Natural killer cell (primary cell): ENCODE results near the gene C1orf115. TPM values are rescaled to one million over a fixed set of nuclear protein-coding genes. Genes with fewer than 3 reads are reported as not detected.

Source experiments
- ATAC-seq, 3 donors: fragments of 150-1000 bp in 2 of 3; fragments of 200-7000 bp in 1 of 3; cut with Tn5 transposase; 1 replicate in 1 of 3; 2 replicates in 2 of 3; pipeline ENCODE4 v1.10.0; 2021; ENCODE audit warnings: mild to moderate bottlenecking in 2 of 3, moderate library complexity in 2 of 3
- DNase-seq, 2 donors: peaks; one replicate each; pipeline versions ENCODE4 v3.0.0 to v3.0.0-alpha.2; 2013 to 2021; ENCODE audit warnings: mixed read lengths in 1 of 2
- H3K27ac ChIP-seq: one replicate; pipeline ENCODE4 v1.5.1; 2013; ENCODE audit warnings: mild to moderate bottlenecking, low read length
- H3K27me3 ChIP-seq: one replicate; pipeline ENCODE4 v1.6.1; 2013; ENCODE audit warnings: low read length; ENCODE audit not compliant: control insufficient read depth, insufficient read depth
- H3K36me3 ChIP-seq: one replicate; pipeline ENCODE4 v1.6.1; 2013; ENCODE audit warnings: low read length; ENCODE audit not compliant: control insufficient read depth, insufficient read depth
- H3K4me1 ChIP-seq: one replicate; pipeline ENCODE4 v1.6.1; 2013; ENCODE audit warnings: low read length; ENCODE audit not compliant: control insufficient read depth, insufficient read depth
- H3K4me3 ChIP-seq: one replicate; pipeline ENCODE4 v1.5.1; 2013; ENCODE audit warnings: low read length
- H3K9me3 ChIP-seq: one replicate; pipeline ENCODE4 v1.6.1; 2013; ENCODE audit warnings: low read length; ENCODE audit not compliant: control insufficient read depth, insufficient read depth
- H3K27ac Mint-ChIP-seq, 2 donors: one replicate each; pipeline ENCODE4 v1.8.0; 2022; ENCODE audit warnings: mild to moderate bottlenecking in 2 of 2, mixed read lengths in 2 of 2, moderate library complexity in 1 of 2
- H3K27me3 Mint-ChIP-seq, 2 donors: one replicate each; pipeline ENCODE4 v1.8.0; 2022; ENCODE audit warnings: low read depth in 2 of 2, mixed read lengths in 2 of 2
- H3K36me3 Mint-ChIP-seq: one replicate; pipeline ENCODE4 v1.8.0; 2022; ENCODE audit warnings: mixed read lengths
- H3K4me1 Mint-ChIP-seq, 2 donors: one replicate each; pipeline ENCODE4 v1.8.0; 2022; ENCODE audit warnings: mixed read lengths in 2 of 2
- H3K4me3 Mint-ChIP-seq: one replicate; pipeline ENCODE4 v1.8.0; 2022; ENCODE audit warnings: mild to moderate bottlenecking, moderate library complexity, mixed read lengths
- H3K9me3 Mint-ChIP-seq, 2 donors: one replicate each; pipeline ENCODE4 v1.8.0; 2022; ENCODE audit warnings: mixed read lengths in 2 of 2
- WGBS: methylation state at CpG from one replicate; pipeline ENCODE4 v1.1.7; 2013; ENCODE audit warnings: missing lambda C conversion rate; ENCODE audit not compliant: insufficient coverage; 5-methylcytosine and 5-hydroxymethylcytosine counted together
- intact Hi-C: fragments of 100-400 bp; cut with micrococcal nuclease; formaldehyde crosslinking; loops from one replicate; pipeline ENCODE4 v1.14.2; 2022
- total RNA-seq, 4 donors: library from RNA; stranded (reverse); fragments of 120-200 nt in 1 of 4; gene quantifications; one replicate each; pipeline versions ENCODE4 v1.2.3 to v1.2.4, GENCODE V29; 2013 to 2022
- TF ChIP-seq, protein P1 (sequence below): fragments of 200-600 bp; IDR thresholded peaks from one replicate; pipeline ENCODE4 v1.8.0; 2022; ENCODE audit warnings: antibody characterized with exemption

C1orf115 gene
- total RNA-seq, 3 donors from 2014 or later (not counting 1 experiment from before 2014, with no cell fraction given), result 0.33 to 1.3 (median 0.75) TPM

DNA sequence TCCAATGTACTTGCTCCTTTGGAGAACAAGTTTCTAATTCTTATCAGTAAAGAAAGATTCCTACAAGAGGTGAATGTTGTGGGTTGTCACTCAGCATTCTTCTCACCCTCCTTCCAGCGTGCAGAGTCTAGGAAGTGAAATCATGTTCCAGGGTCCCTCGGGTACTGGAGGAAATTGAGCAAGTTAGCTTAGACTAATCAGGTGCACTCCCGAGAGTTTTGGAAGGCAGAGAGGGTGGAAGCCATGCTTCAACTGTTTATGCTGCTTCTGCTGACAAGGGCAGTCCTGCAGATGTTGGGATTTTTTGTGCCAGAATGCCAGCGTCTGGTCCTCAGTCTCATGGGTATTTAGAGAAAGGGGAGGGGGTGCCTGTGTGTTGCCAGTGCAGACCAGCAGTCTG lies 5.3 kb upstream of the C1orf115 start:
- Histone ChIP-seq H3K4me1 (peaks cover 5% of the 10 kb centered on the region), H3K4me3 (no peak overlapping the region), H3K36me3 (no peaks in the 10 kb centered on the region), H3K9me3 (no peaks in the 10 kb centered on the region), H3K27me3 (no peaks in the 10 kb centered on the region), H3K27ac (no peak overlapping the region)
- intact Hi-C loops, result no loop called here
- ATAC-seq (no peak), DNase-seq (no peak)
- Mint-ChIP-seq H3K27me3 (peaks cover 3 to 5% of the 10 kb centered on the region in 2 donors), H3K9me3 (no peaks in the 10 kb centered on the region), H3K4me3 (no peak overlapping the region), H3K27ac (no peak overlapping the region), H3K4me1 (peaks cover 4 to 7% of the 10 kb centered on the region in 2 donors), H3K36me3 (no peaks in the 10 kb centered on the region)
- TF ChIP-seq, protein P1, sequence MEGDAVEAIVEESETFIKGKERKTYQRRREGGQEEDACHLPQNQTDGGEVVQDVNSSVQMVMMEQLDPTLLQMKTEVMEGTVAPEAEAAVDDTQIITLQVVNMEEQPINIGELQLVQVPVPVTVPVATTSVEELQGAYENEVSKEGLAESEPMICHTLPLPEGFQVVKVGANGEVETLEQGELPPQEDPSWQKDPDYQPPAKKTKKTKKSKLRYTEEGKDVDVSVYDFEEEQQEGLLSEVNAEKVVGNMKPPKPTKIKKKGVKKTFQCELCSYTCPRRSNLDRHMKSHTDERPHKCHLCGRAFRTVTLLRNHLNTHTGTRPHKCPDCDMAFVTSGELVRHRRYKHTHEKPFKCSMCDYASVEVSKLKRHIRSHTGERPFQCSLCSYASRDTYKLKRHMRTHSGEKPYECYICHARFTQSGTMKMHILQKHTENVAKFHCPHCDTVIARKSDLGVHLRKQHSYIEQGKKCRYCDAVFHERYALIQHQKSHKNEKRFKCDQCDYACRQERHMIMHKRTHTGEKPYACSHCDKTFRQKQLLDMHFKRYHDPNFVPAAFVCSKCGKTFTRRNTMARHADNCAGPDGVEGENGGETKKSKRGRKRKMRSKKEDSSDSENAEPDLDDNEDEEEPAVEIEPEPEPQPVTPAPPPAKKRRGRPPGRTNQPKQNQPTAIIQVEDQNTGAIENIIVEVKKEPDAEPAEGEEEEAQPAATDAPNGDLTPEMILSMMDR, result no peak
- 47% methylated on average over 4 of the region's 4 CpGs for WGBS

DNA sequence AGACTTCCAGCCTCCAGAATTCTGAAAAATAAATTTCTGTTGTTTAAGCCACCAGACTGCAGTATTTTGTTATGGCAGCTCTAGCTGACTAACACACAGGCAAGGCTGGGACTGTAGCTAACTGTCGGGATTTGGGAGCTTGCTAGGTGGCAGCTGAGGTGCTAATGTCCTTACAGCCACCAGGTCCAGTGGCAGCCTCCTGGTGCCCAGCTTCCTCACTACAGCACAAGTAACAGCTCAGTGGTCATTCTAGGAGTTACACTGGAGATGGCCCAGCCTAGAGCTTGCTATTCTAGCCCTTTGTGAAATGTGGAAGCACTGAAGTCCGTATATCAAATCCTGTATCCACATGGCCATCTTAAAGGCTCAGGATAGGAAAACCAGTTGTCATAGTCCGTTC lies 4.3 kb upstream of the C1orf115 start:
- Mint-ChIP-seq H3K9me3 (no peaks in the 10 kb centered on the region), H3K36me3 (no peaks in the 10 kb centered on the region), H3K27ac (no peak overlapping the region), H3K4me3 (no peak overlapping the region), H3K27me3 (peaks cover 3 to 8% of the 10 kb centered on the region in 2 donors), H3K4me1 (peaks cover 6 to 9% of the 10 kb centered on the region in 2 donors)
- Histone ChIP-seq H3K4me1 (peaks cover 11% of the 10 kb centered on the region), H3K4me3 (no peak overlapping the region), H3K27ac (no peak overlapping the region), H3K36me3 (no peaks in the 10 kb centered on the region), H3K27me3 (peaks cover 4% of the 10 kb centered on the region), H3K9me3 (no peaks in the 10 kb centered on the region)
- 88% methylated on average over 3 of the region's 3 CpGs for WGBS
- ATAC-seq (no peak), DNase-seq (no peak)
- TF ChIP-seq, protein P1, result no peak
- intact Hi-C loops, result no loop called here

DNA sequence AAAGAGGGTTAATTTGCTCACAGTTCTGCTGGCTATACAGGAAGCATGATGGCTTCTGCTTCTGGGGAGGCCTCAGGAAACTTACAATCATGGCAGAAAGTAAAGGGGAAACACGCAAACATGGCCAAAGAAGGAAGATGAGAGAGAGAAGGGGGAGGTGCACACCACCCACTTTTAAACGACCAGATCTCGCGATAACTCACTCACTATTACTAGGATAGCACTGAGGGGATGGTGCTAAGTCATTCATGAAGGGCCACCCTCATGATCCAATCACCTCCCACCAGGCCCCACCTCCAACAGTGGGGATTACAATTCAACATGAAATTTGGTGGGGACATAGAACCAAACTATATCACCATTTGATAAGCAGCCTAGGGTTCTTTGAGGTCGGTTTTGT lies 2.4 kb upstream of the C1orf115 start:
- H3K36me3 ChIP-seq, result no peaks in the 10 kb centered on the region
- no peaks in the 10 kb centered on the region for H3K9me3 Mint-ChIP-seq
- ATAC-seq (no peak), DNase-seq (no peak)
- no peak overlapping the region for H3K4me3 ChIP-seq
- peaks cover 11% of the 10 kb centered on the region for H3K4me1 ChIP-seq
- WGBS, result 100% methylated on average over 2 of the region's 5 CpGs
- TF ChIP-seq, protein P1, result no peak
- H3K27ac Mint-ChIP-seq, result no peak overlapping the region
- intact Hi-C loops, result no loop called here
- H3K27ac ChIP-seq, result no peak overlapping the region
- H3K4me3 Mint-ChIP-seq, result no peak overlapping the region
- H3K27me3 Mint-ChIP-seq, result peaks cover 11 to 22% of the 10 kb centered on the region in 2 donors
- H3K27me3 ChIP-seq, result peaks cover 7% of the 10 kb centered on the region
- no peaks in the 10 kb centered on the region for H3K36me3 Mint-ChIP-seq
- H3K9me3 ChIP-seq, result no peaks in the 10 kb centered on the region
- peaks cover 6 to 9% of the 10 kb centered on the region in 2 donors for H3K4me1 Mint-ChIP-seq

DNA sequence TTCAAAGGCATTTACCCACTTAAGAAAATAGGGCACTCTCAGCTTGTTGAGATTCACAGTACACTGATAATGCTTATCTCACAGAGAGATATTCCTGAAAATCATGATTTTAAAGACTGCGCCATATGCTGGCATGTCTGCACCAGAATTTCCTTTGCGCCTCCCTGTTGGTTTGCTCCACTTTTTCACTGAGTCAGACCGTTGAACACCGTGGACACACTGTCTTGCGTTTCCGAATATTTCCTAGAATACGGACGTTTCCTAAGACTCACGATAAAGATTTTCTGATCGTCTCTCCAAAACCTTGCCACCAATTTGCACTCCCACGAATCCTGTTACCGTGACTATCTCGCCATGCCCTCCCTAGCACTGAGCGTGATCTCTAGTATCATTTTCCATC lies 497 bp upstream of the C1orf115 start:
- H3K27me3 ChIP-seq, result peaks cover 7% of the 10 kb centered on the region
- no peaks in the 10 kb centered on the region for H3K36me3 Mint-ChIP-seq
- 39% methylated on average over 14 of the region's 14 CpGs for WGBS
- intact Hi-C loops, result loop anchor here (1.0 kb wide), 1 partner anchor 44 kb away; no protein-coding TSS in a partner anchor
- peak in 1 of 2 donors; percentile 4 for DNase-seq
- TF ChIP-seq, protein P1, result no peak
- H3K4me3 Mint-ChIP-seq, result peak overlapping the region; percentile 80
- H3K36me3 ChIP-seq, result no peaks in the 10 kb centered on the region
- H3K4me1 Mint-ChIP-seq, result peaks cover 6 to 9% of the 10 kb centered on the region in 2 donors
- H3K27me3 Mint-ChIP-seq, result peaks cover 11 to 22% of the 10 kb centered on the region in 2 donors
- H3K4me3 ChIP-seq, result no peak overlapping the region
- no peaks in the 10 kb centered on the region for H3K9me3 ChIP-seq
- H3K27ac ChIP-seq, result no peak overlapping the region
- no peaks in the 10 kb centered on the region for H3K9me3 Mint-ChIP-seq
- peaks cover 11% of the 10 kb centered on the region for H3K4me1 ChIP-seq
- ATAC-seq, result no peak
- peak overlapping the region in 1 of 2 donors; percentile 70 for H3K27ac Mint-ChIP-seq
